NCI-H2107 (cell line): Measurements from ENCODE around the gene SMYD2.

Source experiments
- DNase-seq: peaks from one replicate; lab custom pipeline; 2025; lab: John Stamatoyannopoulos, UW

Gene SMYD2

DNA sequence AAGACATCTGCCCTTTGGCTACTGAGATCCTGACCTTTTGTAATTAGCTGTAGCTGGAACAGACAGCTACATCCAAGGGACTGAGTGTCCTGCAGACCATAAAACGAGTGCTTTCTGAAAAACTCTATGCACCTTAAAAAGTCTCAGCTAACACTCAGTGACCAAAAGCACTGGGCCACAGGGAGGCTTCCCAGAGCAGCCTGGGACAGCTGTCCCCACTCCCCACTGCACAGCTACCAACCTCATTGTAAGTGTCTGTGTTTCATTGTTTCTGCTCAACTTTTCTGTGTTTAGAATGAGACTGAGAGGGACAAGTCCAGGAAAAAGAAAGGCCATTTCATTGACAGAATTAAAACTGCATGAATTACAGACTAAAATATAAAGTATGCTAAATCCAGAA is 80.7 kb downstream of the SMYD2 start:
- DNase-seq, result no peak

DNA sequence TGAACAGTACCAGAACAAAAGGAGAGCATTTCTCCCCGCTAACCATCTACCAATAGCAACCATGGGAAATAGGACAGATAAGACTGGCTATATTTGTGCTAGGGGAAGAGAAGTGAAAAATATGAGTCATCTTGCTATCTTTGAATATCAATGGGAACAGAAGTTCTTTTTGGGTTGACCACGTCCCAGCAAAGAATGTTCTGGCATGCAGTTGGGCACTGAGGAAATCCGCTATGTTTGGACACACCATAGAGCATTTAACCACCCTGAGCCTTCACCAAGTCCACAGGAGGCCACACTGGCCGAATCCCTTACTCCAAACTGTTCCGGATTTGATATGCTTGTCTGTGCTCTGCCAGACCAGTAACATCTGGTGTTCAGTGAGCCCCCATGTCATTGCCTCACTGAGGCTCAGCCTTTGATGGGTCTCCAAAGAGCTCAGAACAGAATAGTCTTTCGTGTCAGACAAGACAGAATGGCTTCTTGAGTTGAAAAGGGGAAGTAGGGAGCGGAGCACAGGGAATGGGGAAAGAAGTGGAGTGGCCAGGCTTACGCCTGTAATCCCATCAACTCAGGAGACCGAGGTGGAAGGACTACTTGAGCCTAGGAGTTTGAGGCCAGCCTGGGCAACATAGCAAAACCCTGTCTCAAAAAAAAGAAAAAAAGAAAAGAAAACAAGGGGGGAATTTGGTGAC is 81.4 kb downstream of the SMYD2 start:
- DNase-seq, result no peak

DNA sequence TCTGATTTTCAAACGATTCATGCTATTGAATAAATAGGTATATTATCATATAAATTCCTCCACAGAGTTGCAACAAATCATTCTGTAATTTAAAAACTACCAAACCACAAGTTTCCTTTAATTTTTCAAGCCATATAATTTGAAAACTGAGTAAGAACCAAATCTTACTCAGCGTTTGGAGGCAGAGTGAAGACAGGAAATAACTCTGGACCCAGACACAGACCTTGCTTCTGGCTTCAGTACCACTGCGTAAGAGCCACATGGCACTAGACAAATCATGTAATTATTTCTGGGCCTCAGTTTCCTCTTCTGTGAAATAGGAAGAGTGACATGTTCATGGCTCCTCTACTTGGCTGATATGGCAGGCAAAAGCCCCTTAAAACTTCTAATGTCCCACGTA is 82.4 kb downstream of the SMYD2 start:
- DNase-seq, result no peak

DNA sequence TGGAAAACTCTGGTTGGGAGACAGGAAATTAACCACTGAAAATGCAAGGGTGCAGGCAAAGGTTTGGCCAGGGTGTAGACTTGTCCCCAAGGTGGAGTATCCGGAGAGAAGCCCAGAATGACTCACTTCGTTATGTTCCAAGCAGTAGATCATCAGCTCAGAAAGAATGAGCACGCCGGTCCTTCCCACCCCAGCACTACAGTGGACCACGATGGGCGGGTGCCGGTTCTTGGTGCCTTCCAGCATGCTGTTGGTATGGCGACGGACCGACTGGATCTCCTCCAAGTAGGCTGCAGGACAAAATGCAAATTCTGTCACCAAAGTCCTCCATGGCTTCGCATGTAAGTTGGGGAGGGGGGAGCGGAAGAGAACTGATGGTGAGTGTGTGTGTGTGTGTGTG is 83.4 kb downstream of the SMYD2 start:
- DNase-seq, result no peak

DNA sequence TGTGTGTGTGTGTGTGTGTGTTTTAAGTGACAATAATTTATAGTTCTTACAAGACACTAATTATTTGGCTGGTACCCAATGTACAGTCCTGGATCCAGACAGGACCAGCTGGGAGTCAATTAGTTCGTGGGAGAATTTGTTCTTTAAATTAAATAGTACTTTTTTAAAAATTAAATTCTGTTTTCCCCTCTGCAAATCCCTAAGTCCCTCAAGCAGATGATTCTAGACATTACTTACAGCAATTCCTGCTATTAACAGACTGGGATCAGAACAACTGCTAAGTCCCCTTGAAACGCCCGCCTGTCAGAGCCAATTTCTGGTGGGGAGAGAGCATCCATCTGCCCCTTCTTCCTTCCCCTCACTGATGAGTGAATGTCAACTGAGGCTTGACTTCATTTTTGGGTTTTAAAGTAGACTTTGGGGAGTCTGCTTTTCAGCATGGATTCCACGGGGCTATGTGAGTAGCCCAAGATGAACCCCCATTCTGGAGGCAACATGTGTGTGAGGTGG is 83.9 kb downstream of the SMYD2 start:
- DNase-seq, result no peak

DNA sequence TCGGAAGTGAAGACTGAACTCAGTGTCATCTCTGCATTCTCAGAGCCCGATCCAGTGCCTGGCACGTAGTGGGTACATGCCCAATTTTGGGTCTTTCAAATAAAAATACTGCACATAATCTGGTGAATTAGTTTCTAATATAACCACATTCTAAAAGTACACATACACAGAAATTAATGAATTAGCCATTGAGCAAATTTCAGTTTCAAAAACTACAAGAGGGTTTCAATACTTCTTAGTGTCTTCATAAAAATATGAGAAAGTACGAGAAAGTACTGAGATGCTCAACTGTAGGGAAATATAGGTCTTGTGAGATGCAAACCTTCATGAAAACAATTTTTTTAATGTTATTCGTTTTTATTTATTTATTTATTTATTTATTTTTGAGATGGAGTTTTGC is 86.9 kb downstream of the SMYD2 start:
- no peak for DNase-seq

DNA sequence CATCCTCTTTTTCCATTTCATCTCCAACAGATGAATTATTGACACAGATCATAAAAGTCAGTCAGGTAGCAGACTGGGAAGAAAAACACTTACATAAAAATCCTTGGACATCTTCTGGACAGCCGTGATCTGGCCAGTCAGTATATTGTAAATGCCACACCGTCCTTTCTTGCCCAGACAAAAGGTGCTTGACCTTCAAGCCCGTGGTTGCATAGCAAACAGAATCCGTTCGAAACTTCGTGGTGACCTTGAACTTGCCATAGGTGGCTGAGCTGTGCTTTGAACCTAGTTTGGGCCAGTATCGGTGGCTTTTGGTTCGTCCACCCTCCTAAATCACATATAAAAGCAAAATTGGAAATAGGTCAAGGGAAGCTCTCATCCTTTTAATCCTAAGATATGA is 88.4 kb downstream of the SMYD2 start:
- no peak for DNase-seq

DNA sequence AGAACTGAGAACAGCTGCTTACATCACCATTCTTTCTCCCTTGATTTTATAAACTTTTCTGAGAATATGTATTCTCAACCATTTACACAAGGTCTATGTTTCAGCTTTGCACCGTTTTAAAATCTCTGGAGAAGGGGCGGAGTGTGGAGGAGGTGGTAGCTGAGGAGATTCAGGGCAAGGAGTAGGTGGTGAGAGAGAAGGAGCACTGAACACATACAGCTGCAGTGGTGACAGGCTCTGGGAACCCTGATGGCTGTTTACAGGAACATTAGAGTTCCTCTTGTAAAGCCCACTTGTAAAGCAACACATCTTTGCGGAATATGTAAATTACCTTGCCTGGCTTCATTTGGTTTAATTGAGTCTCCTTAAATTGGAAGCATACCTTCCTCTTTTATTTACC is 89.7 kb downstream of the SMYD2 start:
- no peak for DNase-seq

DNA sequence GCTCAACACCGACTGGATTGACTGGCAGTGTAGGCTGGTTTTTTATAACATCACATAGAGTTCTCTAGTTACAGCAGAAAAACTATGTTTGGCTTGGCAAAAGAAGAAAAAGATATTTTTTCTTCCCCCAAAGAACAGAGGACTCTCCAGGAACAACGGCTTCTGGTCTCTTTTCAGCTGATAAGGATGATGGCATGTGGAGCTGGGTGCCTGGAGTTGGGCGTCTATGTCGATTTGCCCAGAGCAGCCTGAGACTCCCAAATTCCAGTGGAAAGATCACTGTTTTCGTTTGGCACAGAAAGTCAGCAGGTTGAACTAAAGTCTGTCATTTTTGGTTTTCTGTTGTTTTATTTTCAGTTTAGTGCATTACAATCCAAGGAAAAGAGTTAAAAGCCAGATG is 91.1 kb downstream of the SMYD2 start:
- DNase-seq, result no peak

DNA sequence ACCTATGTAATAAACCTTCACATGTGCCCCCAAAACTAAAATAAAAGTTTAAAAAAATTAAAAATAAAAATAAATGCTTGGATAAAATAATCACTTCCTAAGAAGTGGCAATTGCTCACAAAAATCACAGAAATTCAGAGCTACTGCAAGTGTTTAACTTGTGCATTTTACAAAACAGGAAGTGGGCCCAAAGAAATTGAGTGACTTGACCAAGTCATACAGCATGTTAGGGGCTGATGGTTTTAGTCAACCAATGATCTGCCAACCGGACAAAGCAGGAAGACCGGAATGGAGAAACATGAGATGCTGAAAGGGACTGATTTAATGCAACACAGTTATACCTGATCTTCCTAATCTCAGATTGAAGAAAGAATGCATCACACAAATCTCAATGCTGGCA is 96.5 kb downstream of the SMYD2 start:
- DNase-seq, result no peak

DNA sequence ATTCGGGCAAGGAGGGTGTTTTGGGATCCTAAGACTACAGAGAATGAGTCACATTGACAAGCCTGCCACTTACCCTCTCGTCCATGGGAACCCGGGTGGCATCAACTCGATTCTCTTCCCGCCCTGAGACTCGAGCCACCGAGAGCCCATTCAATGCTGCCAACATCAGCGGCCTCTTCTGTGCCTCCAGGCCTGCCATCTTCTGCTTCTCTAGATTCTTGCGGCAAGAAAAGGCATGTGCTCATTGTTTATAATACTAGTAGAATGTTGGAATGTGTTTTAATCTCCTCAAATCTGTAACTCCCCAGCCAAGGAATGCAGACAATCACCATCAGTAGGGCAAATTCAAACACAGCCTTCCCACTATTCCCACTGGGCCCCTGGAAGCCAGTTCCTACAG is 96.9 kb downstream of the SMYD2 start:
- DNase-seq, result no peak

DNA sequence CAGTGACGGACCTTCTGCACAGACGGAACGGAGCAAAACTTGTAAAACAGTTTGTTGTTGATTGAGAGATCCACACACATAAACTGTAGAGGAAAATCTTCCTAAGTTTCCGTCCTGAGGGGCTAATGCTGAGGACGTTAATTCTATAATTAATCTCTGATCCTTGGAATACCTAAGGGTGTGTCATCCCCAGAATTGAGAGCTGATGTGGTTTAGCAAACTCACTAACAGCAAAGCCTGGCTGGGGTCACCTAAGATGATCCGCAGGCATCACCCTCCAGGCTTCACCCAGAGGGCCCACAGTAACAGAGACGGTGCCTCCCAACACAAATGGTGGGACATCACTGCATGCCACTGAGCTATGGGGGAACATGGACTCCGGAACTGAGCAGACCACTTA is 97.5 kb downstream of the SMYD2 start:
- no peak for DNase-seq

DNA sequence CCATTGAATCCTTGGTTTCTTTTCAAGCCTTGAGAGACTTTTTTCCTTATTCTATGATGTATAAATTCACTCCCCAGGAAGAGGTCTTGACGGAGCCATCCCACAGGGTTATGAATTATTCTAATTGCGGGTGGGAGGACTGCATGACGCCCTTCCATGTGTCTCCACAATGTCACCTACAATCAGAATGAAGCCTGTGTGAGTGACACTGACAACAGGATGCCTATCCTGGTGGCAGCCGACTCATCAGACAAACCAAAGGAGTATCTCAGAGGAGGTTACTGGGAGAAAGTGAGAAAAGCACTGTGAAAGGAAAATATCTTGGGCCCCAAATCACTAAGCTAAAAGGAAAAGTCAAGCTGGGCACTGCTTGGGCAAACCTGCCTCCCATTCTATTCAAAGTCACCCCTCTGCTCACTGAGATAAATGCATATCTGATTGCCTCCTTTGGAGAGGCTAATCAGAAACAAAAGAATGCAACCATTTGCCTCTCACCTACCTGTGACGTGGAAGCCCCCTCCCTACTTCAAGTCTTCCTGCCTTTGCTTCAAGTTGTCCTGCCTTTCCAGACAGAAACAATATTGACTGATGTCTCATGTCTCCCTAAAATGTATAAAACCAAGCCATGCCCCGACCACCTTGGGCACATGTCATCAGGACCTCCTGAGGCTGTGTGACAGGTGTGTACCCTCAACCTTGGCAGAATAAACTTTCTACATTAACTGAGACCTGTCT is 98.4 kb downstream of the SMYD2 start:
- no peak for DNase-seq

DNA sequence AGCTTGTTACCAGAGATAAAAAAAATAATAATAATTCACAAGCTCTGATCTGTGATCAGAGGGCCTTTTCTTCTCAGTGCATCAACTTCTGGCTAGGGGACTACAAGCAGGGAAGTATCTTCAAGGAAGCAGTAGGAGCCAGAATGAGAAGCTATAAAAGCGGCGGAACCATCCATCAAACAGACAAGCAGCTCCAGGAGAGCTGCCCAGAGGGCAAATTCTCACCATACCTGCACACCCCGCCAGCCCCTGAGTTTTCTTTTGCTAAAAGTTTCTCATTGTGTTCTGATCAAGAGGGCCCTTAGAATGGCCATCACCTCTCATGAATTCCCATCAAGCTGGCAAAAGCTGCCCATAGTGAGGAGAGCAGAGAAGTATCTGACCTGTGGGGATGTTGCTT is 99.4 kb downstream of the SMYD2 start:
- DNase-seq, result no peak

DNA sequence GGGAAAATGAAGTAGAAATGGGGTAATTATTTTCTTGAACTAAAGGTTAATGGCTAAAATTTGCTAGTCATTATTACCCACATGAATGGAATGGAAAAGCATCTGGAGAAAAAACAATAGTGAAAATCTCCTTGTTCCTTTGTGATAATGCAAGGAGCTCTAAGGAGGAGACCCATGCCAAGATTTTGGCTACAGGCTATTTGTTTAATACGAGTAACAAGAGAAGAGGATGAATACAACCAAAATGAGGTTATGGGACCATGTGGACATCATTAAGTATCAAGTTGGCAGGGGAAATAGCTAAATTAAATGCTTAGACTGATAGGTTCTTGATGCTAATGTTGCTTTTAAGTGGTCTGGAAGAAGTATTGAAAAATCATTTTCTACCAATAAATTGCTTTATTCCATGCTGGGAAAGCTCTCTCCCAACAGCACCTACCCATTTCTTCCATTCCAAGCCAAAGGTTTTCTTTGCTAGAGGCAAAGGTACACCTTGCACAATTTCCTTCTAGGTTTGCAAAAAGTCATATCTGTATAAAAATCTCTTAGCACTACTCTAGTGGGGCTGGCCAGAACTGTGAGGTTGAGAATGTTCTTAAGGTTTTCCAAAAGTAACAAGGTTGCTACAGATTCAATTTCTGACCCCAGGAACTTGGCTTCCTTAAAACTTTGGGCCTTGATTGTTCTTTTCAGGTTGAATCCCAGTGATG is 100.2 kb downstream of the SMYD2 start:
- no peak for DNase-seq

DNA sequence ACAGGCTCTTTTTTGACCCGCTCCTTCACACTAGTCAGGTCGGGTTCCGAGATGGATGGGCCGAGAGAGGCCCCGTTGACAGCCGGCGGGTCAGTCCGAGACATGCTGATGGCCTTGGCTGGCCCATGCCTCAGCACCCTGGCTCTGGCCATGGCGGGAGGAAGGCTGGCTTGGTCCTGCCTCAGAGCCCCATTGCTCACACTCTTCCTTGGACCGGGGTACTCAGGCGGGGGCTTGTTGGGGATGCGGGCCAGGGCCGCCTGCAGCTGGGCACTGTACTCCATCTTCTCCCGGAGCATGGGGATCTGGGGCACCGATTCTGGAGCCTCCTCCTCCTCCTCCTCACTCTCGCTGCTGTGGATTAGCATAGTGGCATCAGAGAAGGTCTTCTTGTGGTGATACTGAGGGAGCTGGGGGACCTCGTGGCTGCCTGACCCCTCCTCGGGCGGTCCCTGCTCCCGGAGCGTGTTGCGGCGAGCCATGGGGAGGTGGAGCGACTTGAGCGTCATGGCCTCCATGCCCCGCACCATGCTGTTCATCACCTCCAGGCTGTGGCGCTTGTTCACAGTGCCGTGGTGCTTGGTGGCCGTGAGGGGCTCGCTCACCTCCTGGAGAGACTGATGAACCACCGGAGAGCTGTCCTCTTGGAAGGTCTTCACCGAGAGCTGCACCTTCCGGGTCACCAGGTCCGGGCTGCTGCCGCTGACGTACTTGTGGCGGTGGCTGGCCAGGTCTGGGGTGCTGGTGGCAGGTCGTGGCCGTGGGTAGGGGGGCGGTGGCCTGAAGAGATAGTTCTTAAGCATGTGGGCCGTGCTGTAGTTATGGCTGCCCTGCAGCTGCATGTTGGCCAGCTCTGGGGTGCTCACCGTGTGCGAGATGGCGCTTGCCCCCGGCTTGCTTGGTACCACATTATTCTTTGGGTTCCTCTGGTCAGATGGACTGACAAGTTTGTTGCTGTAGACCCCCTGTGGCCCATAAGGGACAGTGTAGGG is 102.7 kb downstream of the SMYD2 start:
- DNase-seq, result no peak

DNA sequence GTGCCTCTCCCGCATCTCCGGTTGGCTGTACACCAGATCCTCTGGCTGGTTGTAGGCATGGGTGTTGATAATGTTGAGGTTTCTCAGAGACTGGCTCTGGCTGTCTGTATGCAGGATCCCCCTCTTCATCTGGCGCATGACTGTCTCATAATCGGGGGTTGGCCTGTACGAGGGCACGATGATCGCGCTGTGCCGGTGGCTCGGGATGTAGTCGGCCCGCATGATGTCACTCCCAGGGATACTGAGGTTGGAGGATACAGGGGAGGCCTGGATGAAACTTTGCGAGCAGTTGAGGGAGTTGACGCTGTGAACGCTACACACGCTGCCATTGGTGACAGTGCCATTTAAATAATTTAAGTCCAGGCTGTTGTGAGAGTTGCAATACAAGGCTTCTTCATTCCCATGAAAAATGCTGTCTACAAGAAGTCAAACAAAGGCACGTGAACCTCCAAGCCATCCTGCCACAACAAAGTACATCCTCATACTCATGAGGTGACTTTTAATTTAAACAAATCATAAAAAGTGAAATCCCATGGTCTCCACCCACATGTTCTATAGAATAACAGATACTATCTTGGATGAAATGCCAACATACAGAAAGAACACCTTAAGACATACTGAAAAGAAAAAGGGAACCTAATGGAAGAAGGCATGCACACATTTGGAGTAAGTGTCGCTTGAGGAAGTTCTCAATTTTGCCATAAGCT is 103.6 kb downstream of the SMYD2 start:
- no peak for DNase-seq

DNA sequence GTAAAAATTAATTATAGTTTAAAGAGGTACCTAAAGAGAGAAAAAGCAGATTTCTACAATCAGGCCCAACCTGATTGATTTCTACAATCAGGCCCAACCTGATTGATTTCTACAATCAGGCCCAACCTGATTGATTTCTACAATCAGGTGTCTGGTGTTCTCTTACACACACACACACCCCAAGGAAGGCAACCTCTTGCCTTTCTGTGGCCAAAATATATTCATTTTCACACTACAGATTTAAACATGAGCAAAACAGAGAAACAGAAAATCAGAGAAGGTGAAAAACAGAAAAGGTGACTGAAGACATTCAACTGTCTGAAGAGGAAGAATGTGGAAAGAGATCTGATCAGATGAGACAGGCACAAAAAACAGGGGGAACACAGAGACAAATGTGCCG is 104.5 kb downstream of the SMYD2 start:
- no peak for DNase-seq

DNA sequence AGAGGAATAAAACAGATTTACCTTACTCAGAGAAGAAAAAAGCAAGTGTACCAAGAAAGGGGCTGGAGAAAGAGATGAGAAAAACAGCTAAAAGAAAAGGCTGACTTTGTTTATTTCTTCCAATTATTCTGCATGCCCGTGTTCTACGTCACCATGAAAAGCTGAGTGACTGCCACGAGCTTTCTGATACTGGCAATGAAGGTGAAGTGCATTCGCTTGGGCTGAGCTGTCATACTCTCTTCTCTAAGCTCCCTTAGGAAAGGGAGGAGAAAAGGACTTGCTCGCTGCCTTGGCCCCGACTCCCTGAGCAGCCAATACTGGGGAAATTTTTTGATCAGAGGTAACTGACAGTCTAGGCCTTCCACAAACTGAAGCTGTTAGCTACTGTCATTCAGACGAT is 105.4 kb downstream of the SMYD2 start:
- no peak for DNase-seq
